Neural progenitor cell (in vitro differentiated cells): ENCODE results near the gene PCBD2. TPM values are rescaled to one million over a fixed set of nuclear protein-coding genes. Genes with fewer than 3 reads are reported as not detected.

Experiments used
- DNase-seq: peaks from one replicate; pipeline ENCODE4 v3.0.0-alpha.2; 2016; ENCODE audit warnings: low spot score
- H2AFZ ChIP-seq: fragments of 200-600 bp; sonication (generic); replicated peaks from 2 replicates; pipeline ENCODE4 v1.6.1; 2016; ENCODE audit warnings: antibody characterized with exemption
- H3F3A ChIP-seq: fragments of 200-600 bp; sonication (generic); 2 replicates; pipeline ENCODE4 v1.6.1; 2016; ENCODE audit warnings: antibody characterized with exemption, low read depth
- H3K27ac ChIP-seq: fragments of 200-600 bp; sonication (generic); 2 replicates; pipeline ENCODE4 v1.5.1; 2016; ENCODE audit warnings: mild to moderate bottlenecking
- H3K27me3 ChIP-seq: fragments of 200-600 bp; sonication (generic); 2 replicates; pipeline ENCODE4 v1.6.1; 2016; ENCODE audit warnings: mild to moderate bottlenecking, moderate library complexity
- H3K36me3 ChIP-seq: fragments of 200-600 bp; sonication (generic); 2 replicates; pipeline ENCODE4 v1.5.1; 2016
- H3K4me1 ChIP-seq: fragments of 200-600 bp; sonication (generic); 2 replicates; pipeline ENCODE4 v1.6.1; 2016; ENCODE audit warnings: mixed run types
- H3K4me2 ChIP-seq: fragments of 200-600 bp; sonication (generic); 2 replicates; pipeline ENCODE4 v1.6.1; 2016
- H3K4me3 ChIP-seq: fragments of 200-600 bp; sonication (generic); 2 replicates; pipeline ENCODE4 v1.5.1; 2016
- H3K79me2 ChIP-seq: fragments of 200-600 bp; sonication (generic); 2 replicates; pipeline ENCODE4 v1.6.1; 2016; ENCODE audit warnings: low read depth
- H3K9ac ChIP-seq: fragments of 200-600 bp; sonication (generic); 2 replicates; pipeline ENCODE4 v1.6.1; 2016
- H3K9me3 ChIP-seq: fragments of 200-600 bp; sonication (generic); 2 replicates; pipeline ENCODE4 v1.5.1; 2016; ENCODE audit warnings: low read depth
- H4K20me1 ChIP-seq: fragments of 200-600 bp; sonication (generic); 2 replicates; pipeline ENCODE4 v1.6.1; 2016; ENCODE audit warnings: low read depth
- H3K27ac Mint-ChIP-seq: 3 replicates; pipeline ENCODE4 v1.8.0; 2021; ENCODE audit warnings: mixed read lengths
- H3K27me3 Mint-ChIP-seq: 2 replicates; pipeline ENCODE4 v1.8.0; 2022; ENCODE audit warnings: low read depth, mild to moderate bottlenecking, inconsistent platforms, moderate library complexity, mixed read lengths; ENCODE audit not compliant: insufficient read depth
- H3K36me3 Mint-ChIP-seq: 3 replicates; pipeline ENCODE4 v1.8.0; 2021; ENCODE audit warnings: mixed read lengths
- H3K4me1 Mint-ChIP-seq: 3 replicates; pipeline ENCODE4 v1.8.0; 2021; ENCODE audit warnings: mixed read lengths
- H3K4me3 Mint-ChIP-seq: 3 replicates; pipeline ENCODE4 v1.8.0; 2021; ENCODE audit warnings: mild to moderate bottlenecking, moderate library complexity, mixed read lengths
- H3K9me3 Mint-ChIP-seq: 3 replicates; pipeline ENCODE4 v1.8.0; 2020; ENCODE audit warnings: mixed read lengths
- CTCF ChIP-seq: fragments of 200-600 bp; sonication (generic); IDR thresholded peaks from 2 replicates; pipeline ENCODE4 v1.5.1; 2017; ENCODE audit warnings: antibody characterized with exemption, mild to moderate bottlenecking
- EZH2 ChIP-seq: fragments of 200-600 bp; sonication (generic); IDR thresholded peaks from 2 replicates; pipeline ENCODE4 v1.6.1; 2017; ENCODE audit warnings: antibody characterized with exemption, mild to moderate bottlenecking, moderate library complexity
- EZH2phosphoT487 ChIP-seq: fragments of 200-600 bp; sonication (generic); IDR thresholded peaks from 2 replicates; pipeline ENCODE4 v1.6.1; 2017; ENCODE audit warnings: antibody characterized with exemption
- total RNA-seq: library from RNA; depleted of rRNA; stranded (reverse); fragments of >200 nt; gene quantifications from 2 replicates; pipeline ENCODE4 v1.2.3, GENCODE V29; 2015; ENCODE audit warnings: low replicate concordance

Gene PCBD2
- total RNA-seq, 1 donor from 2014 or later, result 5.0 TPM

DNA sequence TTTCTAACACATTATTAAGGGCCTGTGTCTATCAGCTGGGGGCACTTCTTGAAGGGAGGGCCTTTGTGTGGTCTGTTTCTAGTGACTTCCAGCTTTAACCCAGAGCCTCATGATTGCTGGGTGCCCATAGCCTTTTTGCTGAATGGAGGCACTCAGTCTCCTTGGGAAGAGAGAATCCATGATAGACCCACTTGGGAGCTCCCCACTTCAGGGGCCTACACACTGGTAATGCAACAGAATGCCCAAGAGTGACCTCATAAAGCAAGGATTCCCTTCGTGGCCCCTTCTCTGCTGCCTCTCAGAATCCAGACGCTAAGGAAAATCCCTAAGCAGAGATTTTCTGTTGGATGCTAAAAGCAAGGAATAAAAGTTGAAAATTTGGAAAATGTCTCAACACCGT lies 62.7 kb downstream of the PCBD2 start, which contains the start of gene CATSPER3:
Gene CATSPER3, plus strand, starts transcription at position 301 of the 400 bp plus-strand sequence. Its CDS starts 85 bp downstream, at position 386.
- DNase-seq, result no peak
- H3K27me3 ChIP-seq, result no peaks in the 10 kb centered on the region
- H3K9me3 Mint-ChIP-seq, result no peaks in the 10 kb centered on the region
- peaks cover 2% of the 10 kb centered on the region for H3K27me3 Mint-ChIP-seq
- H3F3A ChIP-seq, result no peaks in the 10 kb centered on the region
- no peaks in the 10 kb centered on the region for H4K20me1 ChIP-seq
- H3K9ac ChIP-seq, result no peak within 1 kb of the TSS
- no peaks in the 10 kb centered on the region for H3K36me3 ChIP-seq
- no peaks in the 10 kb centered on the region for H3K9me3 ChIP-seq
- H3K36me3 Mint-ChIP-seq, result no peaks in the 10 kb centered on the region
- H3K4me3 Mint-ChIP-seq, result no peak within 1 kb of the TSS
- H3K27ac ChIP-seq, result no peak within 1 kb of the TSS
- H3K4me1 ChIP-seq, result no peaks in the 10 kb centered on the region
- no peaks in the 10 kb centered on the region for H3K79me2 ChIP-seq
- H3K27ac Mint-ChIP-seq, result no peak within 1 kb of the TSS
- H3K4me1 Mint-ChIP-seq, result peaks cover 7% of the 10 kb centered on the region
- no peak within 1 kb of the TSS for H3K4me3 ChIP-seq
- no peak within 1 kb of the TSS for H2AFZ ChIP-seq
- TF ChIP-seq EZH2phosphoT487 (no peak), EZH2 (no peak), CTCF (no peak)
- H3K4me2 ChIP-seq, result no peak within 1 kb of the TSS

- Mint-ChIP-seq H3K9me3 (no peaks in the 10 kb centered on the region), H3K4me1 (peaks cover 7% of the 10 kb centered on the region), H3K27me3 (peaks cover 2% of the 10 kb centered on the region), H3K27ac (no peak overlapping the region), H3K36me3 (no peaks in the 10 kb centered on the region), H3K4me3 (no peak overlapping the region)
- Histone ChIP-seq H3K27me3 (no peaks in the 10 kb centered on the region), H3F3A (no peaks in the 10 kb centered on the region), H3K4me1 (no peaks in the 10 kb centered on the region), H3K27ac (no peak overlapping the region), H2AFZ (no peak overlapping the region), H3K9ac (no peak overlapping the region), H4K20me1 (no peaks in the 10 kb centered on the region), H3K79me2 (no peaks in the 10 kb centered on the region), H3K4me3 (no peak overlapping the region), H3K4me2 (no peak overlapping the region), H3K9me3 (no peaks in the 10 kb centered on the region), H3K36me3 (no peaks in the 10 kb centered on the region)
- DNase-seq, result no peak
- TF ChIP-seq EZH2phosphoT487, result no peak
- no peak for TF ChIP-seq EZH2
- no peak for TF ChIP-seq CTCF
These were observed 63.1 kb downstream of the PCBD2 start for GRCh38 chr5:134968055-134968454.

- no peak for DNase-seq
- H3K4me3 Mint-ChIP-seq, result no peak overlapping the region
- Histone ChIP-seq H3K9me3 (no peaks in the 10 kb centered on the region), H3K36me3 (no peaks in the 10 kb centered on the region), H3K27ac (no peak overlapping the region), H3K4me2 (no peak overlapping the region), H4K20me1 (no peaks in the 10 kb centered on the region), H3K4me1 (no peaks in the 10 kb centered on the region), H3K27me3 (no peaks in the 10 kb centered on the region), H2AFZ (no peak overlapping the region), H3F3A (no peaks in the 10 kb centered on the region), H3K9ac (no peak overlapping the region), H3K4me3 (no peak overlapping the region), H3K79me2 (no peaks in the 10 kb centered on the region)
- no peak for TF ChIP-seq EZH2phosphoT487
- TF ChIP-seq CTCF, result no peak
- TF ChIP-seq EZH2, result no peak
- H3K4me1 Mint-ChIP-seq, result peaks cover 7% of the 10 kb centered on the region
- H3K9me3 Mint-ChIP-seq, result no peaks in the 10 kb centered on the region
- no peak overlapping the region for H3K27ac Mint-ChIP-seq
- H3K36me3 Mint-ChIP-seq, result no peaks in the 10 kb centered on the region
- peaks cover 2% of the 10 kb centered on the region for H3K27me3 Mint-ChIP-seq
These were observed 64.2 kb downstream of the PCBD2 start for GRCh38 chr5:134969166-134969565.
